Stimulated activated CD4-positive, alpha-beta T cell treated with anti-CD3 and anti-CD28 coated beads, Interleukin-12 subunit alpha, Interleukin-12 subunit beta, amount 100 ng/mL, for 24 hours (primary cell): Measurements from ENCODE around the gene SEMA5B.

Source experiments
- DNase-seq, 2 experiments: peaks; one replicate each; pipeline ENCODE4 v3.0.0-alpha.2; 2020; ENCODE audit warnings: low read depth in 2 of 2

SEMA5B gene

GRCh38 chr3:123025642-123026521, 1.7 kb downstream of the SEMA5B start:
- no peak for DNase-seq

- DNase-seq: no peak
Observed at GRCh38 chr3:123024056-123024455, 3.5 kb downstream of the SEMA5B start.

GRCh38 chr3:123021996-123022510, 5.5 kb downstream of the SEMA5B start:
- no peak for DNase-seq

GRCh38 chr3:123021388-123021787, 6.2 kb downstream of the SEMA5B start:
- DNase-seq: no peak

GRCh38 chr3:123020709-123021108, 6.9 kb downstream of the SEMA5B start:
- DNase-seq: no peak

- no peak for DNase-seq
Observed at GRCh38 chr3:123019591-123019990, 8.0 kb downstream of the SEMA5B start.

- DNase-seq: no peak
Observed at GRCh38 chr3:123019161-123019560, 8.4 kb downstream of the SEMA5B start.

- no peak for DNase-seq
Observed at GRCh38 chr3:123018683-123019082, 8.9 kb downstream of the SEMA5B start.

GRCh38 chr3:123015596-123015995, 12.0 kb downstream of the SEMA5B start:
- DNase-seq: no peak

GRCh38 chr3:123013876-123014275, 13.7 kb downstream of the SEMA5B start:
- DNase-seq: no peak

- no peak for DNase-seq
Observed at GRCh38 chr3:123012652-123013051, 14.9 kb downstream of the SEMA5B start.

- DNase-seq: no peak
Observed at GRCh38 chr3:123011447-123011846, 16.1 kb downstream of the SEMA5B start.

- DNase-seq: no peak
Observed at GRCh38 chr3:123008840-123009239, 18.7 kb downstream of the SEMA5B start.

GRCh38 chr3:123006609-123007008, 21.0 kb downstream of the SEMA5B start:
- DNase-seq: no peak

- DNase-seq: no peak
Observed at GRCh38 chr3:123005291-123005690, 22.3 kb downstream of the SEMA5B start.

GRCh38 chr3:123004201-123004918, 23.2 kb downstream of the SEMA5B start:
- DNase-seq: no peak

GRCh38 chr3:123002749-123003497, 24.6 kb downstream of the SEMA5B start:
- DNase-seq: no peak

GRCh38 chr3:123002100-123002748, 25.3 kb downstream of the SEMA5B start:
- no peak for DNase-seq

- DNase-seq: no peak
Observed at GRCh38 chr3:122998856-122999255, 28.7 kb downstream of the SEMA5B start.

GRCh38 chr3:122998206-122998605, 29.4 kb downstream of the SEMA5B start:
- DNase-seq: no peak

- DNase-seq: no peak
Observed at GRCh38 chr3:122996038-122996580, 31.5 kb downstream of the SEMA5B start.
